Middle frontal gyrus (tissue), 1 donor: ENCODE results near the gene UNC5B.

Source experiments
- DNase-seq: peaks from one replicate; pipeline ENCODE4 v3.0.0-alpha.2; 2015; ENCODE audit warnings: low spot score; ENCODE audit errors: extremely low spot score

UNC5B gene

DNA sequence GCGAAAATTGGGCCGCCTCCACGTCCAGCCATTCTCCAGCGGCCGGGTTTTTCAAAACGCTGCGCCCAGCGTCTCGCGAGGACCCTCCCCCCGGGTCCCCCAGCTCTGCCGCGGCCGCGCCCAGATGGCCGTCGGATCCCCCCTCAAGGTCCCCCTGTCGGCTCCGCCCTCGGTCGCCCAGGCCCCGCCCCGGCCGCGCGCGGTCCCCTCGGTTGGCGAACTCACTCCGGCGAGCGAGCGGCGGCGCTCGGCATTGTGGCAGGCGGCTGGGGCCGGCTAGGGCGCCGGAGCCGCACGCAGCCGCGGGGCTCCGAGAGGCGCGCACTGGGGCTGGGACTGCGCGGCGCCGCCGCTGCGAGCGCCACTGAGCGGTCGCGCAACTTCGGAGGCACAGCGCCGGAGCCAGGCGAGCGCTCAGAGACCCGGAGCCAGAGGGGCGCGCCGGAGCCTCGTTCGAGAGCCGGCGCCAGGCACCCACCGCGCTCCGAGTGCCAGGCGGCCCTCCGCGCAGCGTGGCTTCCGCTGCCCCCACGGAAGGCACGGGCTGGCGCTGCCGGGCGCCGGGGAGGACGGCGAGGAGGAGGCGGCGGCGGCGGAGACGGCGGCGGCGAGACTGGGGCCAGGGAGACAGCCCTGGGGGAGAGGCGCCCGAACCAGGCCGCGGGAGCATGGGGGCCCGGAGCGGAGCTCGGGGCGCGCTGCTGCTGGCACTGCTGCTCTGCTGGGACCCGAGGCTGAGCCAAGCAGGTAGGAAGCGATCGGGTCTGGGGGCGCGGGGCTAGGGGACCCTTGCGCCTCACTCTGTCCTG lies at the start of gene UNC5B:
TSS of gene UNC5B (plus strand) at position 253 of the 809 bp plus-strand sequence. CDS start at position 669, 416 bp downstream.
- peak; percentile 91 for DNase-seq

DNA sequence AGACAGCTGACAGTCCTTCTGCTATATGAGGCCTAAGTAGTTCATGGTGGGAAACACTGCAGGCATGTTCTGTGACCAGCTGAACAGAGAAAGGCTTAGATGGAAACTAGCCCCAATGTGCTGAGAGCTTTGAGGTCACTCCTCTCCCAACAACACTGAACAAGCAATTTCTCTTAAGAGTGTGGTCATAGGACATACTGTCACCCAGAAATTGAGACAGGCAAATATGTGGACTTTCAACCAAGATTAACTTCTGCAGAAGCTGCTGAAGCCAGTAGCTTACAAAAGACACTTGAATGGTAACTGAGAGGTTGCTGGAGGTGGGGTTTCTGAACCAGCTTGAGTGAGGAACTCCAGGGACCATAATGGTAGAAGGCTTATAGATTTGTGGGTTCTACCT lies 38.9 kb upstream of the UNC5B start:
- DNase-seq: no peak

DNA sequence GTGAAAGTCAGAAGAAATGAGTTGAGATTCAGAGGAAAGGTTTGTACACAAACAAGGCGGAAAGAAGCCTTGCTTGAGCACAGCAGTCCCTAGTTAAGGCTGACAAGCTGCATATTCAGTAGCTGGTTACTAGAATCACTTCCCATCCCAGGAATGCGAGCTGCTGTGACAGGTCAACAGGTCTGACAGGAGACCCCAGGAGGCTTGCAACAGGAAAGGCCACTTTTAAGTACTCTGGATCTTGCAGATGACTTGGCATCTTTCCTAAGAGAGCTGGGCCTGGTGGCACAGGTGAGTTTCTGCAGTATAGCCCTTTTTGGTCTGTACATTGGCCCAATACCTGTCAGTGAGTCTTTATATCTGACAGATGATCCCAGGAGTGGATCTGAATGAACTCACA lies 35.7 kb upstream of the UNC5B start:
- DNase-seq: no peak

GRCh38 chr10:71177651-71178199 lies 34.6 kb upstream of the UNC5B start:
- DNase-seq: no peak

- no peak for DNase-seq
Measured at GRCh38 chr10:71178880-71179279, 33.5 kb upstream of the UNC5B start.

GRCh38 chr10:71179382-71179781 lies 33.0 kb upstream of the UNC5B start:
- DNase-seq: no peak

DNA sequence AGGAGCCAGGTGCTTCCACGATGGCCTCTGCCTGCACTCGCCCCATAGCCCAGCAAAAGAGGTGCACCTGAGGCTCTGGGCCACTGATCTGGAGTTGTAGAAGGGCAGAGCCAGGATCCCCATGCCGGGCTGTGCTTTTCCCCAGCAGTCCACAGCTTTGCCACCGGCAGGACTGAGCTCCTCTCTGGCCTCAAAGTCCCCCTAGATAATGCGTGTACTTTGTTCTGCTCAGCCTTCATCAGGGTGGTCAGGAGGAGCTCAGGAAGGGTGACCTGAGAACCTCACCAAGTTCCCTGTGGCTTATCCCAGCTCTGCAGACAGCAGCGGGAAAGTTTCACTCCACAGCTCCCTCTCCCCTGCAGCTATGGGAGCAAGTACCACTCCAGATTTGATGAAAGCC lies 27.9 kb upstream of the UNC5B start:
- no peak for DNase-seq

DNA sequence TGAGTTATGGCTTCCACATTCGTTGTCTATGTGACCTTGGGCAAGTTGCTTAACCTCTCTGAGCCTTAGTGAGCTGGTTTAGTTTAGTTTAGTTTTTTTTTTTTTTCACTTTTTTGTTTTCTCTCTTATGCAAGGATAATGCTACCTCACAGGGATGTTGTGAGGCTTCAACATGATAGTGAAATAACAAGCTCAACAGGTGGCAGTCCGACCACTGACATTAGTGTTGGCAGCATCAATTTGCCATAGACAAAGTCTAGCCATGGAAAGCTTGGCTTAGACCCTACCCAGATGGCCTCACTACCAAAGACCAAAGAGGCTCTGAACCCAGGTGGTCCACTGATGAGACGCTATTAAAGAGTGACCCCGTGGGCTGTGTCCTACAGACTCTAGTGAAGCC lies 27.2 kb upstream of the UNC5B start:
- no peak for DNase-seq

DNA sequence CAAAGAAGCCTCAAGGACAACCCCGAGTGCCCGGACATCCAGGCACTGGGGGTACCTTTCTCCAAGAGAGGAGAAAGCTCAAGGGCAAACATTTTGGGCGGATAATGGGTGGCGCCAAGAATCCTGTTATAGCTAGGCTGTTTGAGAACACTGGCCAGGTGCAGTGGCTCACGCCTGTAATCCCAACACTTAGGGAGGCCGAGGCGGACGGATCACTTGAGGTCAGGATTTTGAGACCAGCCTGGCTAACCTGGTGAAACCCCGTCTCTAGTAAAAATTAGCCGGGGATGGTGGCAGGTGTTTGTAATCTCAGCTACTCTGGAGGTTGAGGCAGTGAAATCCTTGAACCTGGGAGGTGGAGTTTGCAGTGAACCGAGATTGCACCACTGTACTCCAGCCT lies 25.2 kb upstream of the UNC5B start:
- DNase-seq: no peak

DNA sequence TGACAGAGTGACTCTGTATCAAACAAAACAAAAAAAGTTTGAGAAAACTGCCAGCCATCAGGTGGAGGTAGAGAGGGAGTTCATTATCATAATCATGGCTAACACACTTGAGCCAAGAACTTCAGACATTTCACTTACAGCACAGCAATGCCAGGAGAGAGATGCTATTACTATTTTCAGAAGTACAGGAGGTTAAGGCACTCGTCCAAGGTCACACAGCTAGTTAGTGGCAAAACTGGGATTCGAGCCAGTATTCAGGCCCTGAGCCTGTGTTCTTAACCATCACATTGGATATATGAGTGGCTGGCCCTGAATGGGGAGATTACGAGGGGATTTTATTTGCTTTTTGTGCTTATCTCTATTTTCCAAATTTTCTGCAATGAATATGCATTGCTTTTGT lies 24.8 kb upstream of the UNC5B start:
- no peak for DNase-seq

DNA sequence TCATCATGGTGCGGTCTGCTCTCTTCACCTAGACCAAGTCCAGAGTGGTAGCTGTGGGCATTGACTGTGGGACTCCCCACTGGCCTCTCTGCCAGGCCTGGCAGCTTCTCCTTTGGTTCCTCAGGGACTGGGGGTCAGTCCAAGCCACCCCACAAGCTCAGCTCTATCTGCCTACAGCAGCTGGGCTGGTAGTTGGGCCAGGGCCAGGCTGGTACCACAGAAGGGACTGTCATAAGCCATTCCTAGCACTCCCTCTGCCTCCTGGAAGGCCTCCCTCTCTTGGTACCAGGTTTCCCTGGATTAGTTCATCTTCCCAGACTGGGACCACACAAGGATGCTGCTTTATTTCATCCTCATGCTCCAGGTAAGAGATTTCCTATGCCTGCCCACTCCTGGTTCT lies 24.2 kb upstream of the UNC5B start:
- no peak for DNase-seq

- no peak for DNase-seq
Measured at GRCh38 chr10:71191019-71191418, 21.4 kb upstream of the UNC5B start.

DNA sequence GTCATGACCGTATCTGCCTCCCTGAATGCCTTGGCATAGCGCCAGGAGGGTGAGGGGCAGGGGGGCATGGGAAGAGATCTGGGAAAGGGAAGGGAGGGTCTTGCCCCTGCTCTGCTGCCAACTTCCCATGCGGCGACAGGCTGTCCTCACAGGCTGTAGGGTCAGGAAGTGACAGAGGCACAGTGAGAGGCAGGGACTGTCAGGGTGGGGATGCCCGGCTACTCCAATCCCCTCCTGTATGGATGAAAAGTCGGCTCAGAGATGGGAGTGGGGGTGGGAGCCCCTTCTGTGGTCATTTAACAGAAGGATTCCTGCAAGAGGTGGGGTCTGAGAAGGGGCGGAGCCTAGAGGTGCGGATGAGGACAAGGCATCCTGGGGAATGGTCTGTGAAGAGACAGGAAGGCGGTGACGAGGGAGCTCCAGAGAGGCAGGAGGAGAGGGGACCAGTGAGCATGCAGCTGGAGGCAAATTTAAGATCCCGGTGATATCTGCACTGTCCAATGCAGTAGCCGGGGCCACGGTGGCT lies 20.8 kb upstream of the UNC5B start:
- no peak for DNase-seq

GRCh38 chr10:71193516-71193915 lies 18.9 kb upstream of the UNC5B start:
- DNase-seq: no peak

DNA sequence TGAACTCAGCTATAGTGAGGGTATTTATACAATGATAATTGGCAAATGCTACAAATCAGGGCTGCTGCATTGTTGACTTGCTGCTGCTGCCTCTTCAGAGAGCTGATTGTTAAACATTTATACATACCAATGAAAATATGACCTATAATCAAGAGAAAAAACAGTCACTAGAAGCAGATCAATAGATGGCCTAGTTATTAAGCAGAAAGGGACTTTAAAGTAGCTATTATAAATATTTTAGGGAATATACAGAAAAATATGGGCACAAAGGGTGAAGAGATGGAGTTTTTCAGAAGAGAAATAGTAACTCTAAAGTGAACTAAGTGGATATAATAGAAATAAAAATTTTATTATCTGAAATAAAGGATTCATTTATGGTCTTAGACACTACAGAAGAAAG lies 14.4 kb upstream of the UNC5B start:
- DNase-seq: no peak

- DNase-seq: no peak
Measured at GRCh38 chr10:71201849-71202248, 10.5 kb upstream of the UNC5B start.

- DNase-seq: no peak
Measured at GRCh38 chr10:71202314-71202713, 10.1 kb upstream of the UNC5B start.

GRCh38 chr10:71203124-71203523 lies 9.2 kb upstream of the UNC5B start:
- no peak for DNase-seq

DNA sequence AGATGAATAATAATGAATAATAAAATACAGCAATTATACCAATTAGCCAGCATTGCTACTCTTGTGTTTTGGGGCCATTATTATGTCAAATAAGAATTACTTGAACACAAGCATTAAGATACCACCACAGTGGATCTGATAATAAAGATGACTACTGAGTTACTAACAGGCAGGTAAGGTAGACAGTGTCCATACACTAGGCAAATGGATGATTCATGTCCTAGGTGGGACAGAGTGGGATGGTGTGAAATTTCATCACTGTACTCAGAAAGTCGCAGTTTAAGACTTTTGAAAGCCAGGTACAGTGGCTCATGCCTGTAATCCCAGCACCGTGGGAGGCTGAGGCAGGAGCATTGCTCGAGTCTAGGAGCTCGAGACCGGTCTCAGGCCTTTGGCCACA lies 8.7 kb upstream of the UNC5B start:
- no peak for DNase-seq

GRCh38 chr10:71204746-71205145 lies 7.6 kb upstream of the UNC5B start:
- DNase-seq: no peak

GRCh38 chr10:71205468-71205867 lies 6.9 kb upstream of the UNC5B start:
- DNase-seq: no peak

DNA sequence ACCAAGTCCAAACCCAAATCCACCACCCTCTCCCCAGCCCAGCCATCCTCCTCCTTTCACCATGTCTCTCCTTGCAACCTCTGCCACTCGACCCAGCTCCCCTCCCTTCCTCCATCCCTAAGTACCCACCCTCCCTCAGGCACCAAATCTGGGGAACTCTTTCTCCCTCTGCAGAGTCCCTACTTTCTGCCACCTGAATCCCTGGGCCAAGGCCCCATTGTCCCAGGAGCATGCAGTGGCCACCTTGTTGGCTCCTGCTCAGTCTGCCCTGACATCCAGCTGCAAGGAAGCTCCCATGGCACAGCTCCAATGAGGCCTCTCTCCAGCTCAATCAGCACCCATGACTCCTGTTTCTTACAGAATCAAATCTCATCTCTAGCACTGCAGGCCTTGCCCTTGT lies 5.5 kb upstream of the UNC5B start:
- DNase-seq: no peak

GRCh38 chr10:71207578-71207977 lies 4.8 kb upstream of the UNC5B start:
- DNase-seq: no peak
